ENCODE data around the gene GAS6.

GRCh38 chr13:113821847-113822246, 42.0 kb downstream of the GAS6 start:
- TF ChIP-seq CTCF (conservative IDR thresholded peaks at IDR 0.05), result no peak
- TF ChIP-seq EZH2 (IDR thresholded peaks at IDR 0.05; ENCODE audit: low read depth), result no peak

All from PC-9 (cell line).